GM11168 (cell line): ENCODE data around the gene CRYBB2.
"Not testable (repeated sequence)": the region's sequence is repeated elsewhere in the genome, so short reads cannot be mapped to it uniquely, and the experiment has no call there.

Source experiments
- in situ Hi-C: fragments of 300-500 bp; cut with MboI; formaldehyde crosslinking; loops from one replicate; pipeline ENCODE4 v1.12.0; 2022; ENCODE audit warnings: low sequenced_read_pairs; ENCODE audit not compliant: unreplicated experiment

CRYBB2 gene

GRCh38 chr22:25196326-25196725 is 23.1 kb upstream of the CRYBB2 start:
- in situ Hi-C loops = no loop called here

DNA sequence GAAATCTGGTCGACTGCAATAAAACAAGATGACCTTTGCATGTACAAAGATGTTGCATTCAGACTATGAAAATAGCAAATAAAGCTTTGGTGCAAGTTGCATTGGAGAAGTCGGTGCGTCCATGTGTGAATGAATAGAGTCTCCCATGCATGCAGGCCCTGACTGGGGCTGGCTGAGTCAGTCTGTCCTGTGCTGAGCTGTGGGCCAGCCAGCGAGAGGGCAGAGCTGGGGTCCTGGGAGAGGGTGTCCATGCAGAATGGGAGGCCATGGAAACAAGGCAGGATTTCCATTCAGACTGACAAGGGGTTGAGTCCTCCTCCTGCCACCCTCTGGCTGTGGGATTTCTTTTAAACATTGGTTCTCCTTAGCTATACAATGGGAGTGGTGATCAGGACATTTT is 22.1 kb upstream of the CRYBB2 start:
- in situ Hi-C loops = no loop called here

DNA sequence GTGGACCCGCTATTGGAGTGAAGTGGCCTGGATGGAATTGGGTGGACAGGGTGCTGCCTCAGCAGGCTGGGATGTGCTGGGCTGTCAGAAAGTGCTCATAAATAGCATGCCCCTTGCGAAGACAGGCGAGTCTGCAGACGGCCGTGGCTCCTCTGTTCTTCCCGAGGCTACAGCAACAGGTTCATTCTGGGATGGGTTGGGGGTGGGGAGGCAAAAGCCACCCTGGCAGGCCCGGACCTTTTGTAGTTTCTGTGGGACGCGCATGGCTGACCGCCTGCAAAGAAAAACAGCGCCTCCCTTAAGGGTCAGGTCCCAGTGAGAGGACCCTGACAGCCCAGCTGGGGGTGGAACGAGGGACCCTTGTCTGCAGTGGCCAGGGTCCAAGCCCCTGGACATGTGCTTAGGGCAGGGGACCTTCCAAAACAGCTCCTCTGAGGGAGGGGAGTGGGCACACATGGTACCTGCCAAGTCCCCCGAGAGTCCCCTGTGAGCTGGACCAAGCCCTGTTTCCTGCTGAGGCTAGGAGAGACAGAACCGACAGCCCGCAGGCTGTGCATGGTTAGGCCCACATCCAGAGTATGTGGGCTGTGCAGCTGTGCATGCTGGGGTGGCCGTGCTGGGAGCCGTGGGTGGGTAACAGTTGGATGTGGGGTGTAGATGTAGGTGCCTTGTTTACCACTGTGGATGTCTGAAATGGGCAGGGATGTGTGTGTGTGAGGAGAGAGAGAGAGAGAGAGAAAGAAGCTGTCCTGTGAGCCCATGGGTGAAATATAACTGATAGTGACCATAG is 19.5 kb upstream of the CRYBB2 start, which contains the start of gene CRYBB3:
Gene CRYBB3 (plus strand): TSS at position 128 of the 790 bp plus-strand sequence. CDS start 1,539 bp downstream, outside the sequence.
- in situ Hi-C loops = no loop called here

- in situ Hi-C loops = no loop called here
These were observed 18.5 kb upstream of the CRYBB2 start for GRCh38 chr22:25200967-25201366.

DNA sequence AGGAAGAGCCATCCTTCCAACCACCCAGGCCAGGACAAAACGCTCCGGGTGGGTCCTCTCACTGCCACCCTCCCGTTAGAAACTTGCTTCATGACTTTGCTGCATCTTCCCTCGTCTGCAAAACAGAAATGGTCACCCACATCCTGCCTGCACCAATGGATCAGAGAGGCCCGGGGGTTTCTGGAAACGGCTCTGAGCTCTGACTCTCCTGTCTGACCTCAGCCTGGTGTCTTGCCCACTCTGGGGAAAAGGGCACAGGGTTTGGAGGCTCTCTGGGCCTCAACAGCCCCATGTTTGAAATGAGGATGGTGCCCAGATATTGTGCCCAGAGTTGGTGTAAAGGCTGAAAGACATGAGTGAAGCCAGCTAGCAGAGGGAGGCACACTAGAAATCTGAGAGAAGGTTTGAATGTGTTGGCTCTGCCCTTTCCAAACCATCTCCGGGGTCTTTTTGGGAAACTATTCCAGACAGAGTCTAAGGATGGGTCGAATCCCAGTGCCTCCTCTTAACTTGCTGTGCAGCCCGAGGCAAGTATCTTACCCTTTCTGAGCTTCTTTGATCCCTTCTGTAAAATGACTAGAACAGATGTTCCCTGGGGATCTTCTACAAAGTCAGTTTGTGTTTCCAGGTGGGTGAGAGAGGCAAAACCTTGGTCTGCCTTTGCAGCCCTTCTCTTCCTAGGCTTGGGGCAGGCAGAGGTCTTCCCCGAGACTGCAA is 17.7 kb upstream of the CRYBB2 start:
- in situ Hi-C loops = no loop called here

DNA sequence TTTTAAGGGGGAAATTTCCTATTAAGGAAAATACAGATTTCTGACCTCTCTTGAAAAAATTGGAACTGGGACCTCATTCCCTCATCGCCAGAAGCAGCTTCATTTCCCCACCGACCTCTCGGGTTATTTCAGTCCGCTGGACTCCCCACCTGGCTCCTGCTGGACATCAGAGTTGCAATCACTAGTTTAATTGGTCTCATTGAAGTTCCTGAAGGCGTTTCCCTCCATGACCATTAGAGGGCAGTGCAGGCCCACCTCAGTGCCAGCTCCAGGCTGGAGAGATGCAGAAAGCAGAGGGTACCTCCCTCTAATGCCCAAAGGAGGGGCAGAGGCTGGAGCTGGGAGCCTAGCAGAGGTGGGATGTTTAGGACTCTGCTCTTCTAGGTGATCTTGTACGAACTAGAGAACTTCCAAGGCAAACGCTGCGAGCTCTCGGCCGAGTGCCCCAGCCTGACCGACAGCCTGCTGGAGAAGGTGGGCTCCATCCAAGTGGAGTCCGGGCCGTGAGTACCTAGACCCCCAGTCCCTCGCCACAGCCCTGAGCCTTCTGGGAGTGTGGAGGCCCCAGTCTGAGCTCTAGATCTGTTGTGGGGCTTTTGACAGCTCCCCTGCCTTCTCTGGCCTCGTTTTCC is 17.0 kb upstream of the CRYBB2 start:
- in situ Hi-C loops = no loop called here

DNA sequence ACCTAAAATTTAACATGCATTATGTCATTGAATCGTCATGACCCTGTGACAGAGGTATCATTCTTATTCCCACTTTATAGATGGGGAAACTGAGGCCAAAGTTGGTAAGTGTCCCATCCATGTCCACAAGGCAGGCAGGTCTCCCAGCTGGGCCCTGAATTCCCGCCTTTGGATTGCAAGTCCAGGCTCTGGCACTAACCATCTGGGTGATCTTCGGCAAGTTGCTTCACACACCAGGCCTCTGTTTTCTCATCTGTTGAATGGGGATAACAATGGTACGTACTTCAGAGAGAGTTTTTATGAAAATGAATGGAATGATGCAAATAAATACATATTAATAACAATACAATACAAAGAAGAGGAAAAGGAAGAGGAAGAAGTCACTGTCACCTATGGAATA is 16.4 kb upstream of the CRYBB2 start:
- in situ Hi-C loops = no loop called here

- in situ Hi-C loops = not testable (repeated sequence)
These were observed 14.9 kb upstream of the CRYBB2 start for GRCh38 chr22:25204547-25204946.

- in situ Hi-C loops = no loop called here
These were observed 13.6 kb upstream of the CRYBB2 start for GRCh38 chr22:25205847-25206246.

DNA sequence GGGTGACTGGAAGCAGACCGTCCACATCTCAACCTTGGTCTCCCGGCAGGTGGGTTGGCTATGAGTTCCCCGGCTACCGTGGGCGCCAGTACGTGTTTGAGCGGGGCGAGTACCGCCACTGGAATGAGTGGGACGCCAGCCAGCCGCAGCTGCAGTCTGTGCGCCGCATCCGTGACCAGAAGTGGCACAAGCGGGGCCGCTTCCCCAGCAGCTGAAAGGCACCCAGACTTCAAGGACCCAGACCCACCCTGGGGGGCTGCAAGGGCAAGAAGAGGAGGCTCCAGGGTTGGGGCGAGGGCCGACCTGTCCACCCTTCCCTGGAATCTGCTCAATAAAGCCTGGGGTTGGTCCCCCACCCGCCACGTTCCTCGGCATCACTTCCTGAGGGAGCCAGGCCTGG is 12.4 kb upstream of the CRYBB2 start:
- in situ Hi-C loops = no loop called here

- in situ Hi-C loops = no loop called here
These were observed 11.8 kb upstream of the CRYBB2 start for GRCh38 chr22:25207553-25208157.

GRCh38 chr22:25208328-25208727 is 11.1 kb upstream of the CRYBB2 start:
- in situ Hi-C loops = no loop called here

- in situ Hi-C loops = no loop called here
These were observed 10.5 kb upstream of the CRYBB2 start for GRCh38 chr22:25208743-25209505.

DNA sequence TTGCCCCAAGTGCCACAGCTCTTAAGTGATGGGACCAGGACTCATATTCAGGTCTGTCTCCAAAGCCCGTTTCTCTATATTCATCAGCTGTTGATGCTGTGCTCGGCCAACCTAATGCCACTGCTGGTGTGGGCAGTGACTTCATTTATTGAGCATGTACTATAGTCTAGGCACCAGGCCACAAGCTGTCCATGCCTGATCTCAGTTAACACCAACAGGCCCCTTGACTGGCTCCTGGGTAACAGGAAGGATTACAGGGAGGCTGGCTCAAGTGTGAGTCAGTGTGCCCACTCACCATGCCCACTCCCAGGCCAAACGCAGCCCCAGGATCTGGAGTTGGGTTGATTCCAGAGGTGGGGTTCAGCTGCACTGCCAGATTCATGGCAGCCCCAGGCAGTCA is 8.6 kb upstream of the CRYBB2 start:
- in situ Hi-C loops = no loop called here

DNA sequence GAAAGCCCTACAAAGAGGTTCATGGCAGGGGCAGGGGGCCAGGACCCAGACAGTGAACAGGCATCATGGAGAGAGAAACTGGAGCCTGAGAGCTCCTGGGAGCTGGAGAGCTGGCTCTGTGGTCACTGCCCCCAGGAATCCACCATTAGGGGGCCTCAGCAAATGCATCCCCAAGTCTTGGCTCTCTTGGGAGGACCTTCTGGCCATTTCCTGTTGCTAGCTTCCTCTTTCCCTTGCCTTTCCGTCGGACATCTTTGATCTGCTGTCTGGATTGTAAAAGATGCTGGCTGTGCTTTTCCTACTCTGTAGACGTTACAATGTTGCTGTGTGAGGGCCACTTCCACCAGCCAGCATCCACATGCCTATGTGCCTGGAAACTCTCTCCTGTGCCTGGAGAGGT is 7.1 kb upstream of the CRYBB2 start:
- in situ Hi-C loops = no loop called here

GRCh38 chr22:25213221-25213620 is 6.2 kb upstream of the CRYBB2 start:
- in situ Hi-C loops = no loop called here

DNA sequence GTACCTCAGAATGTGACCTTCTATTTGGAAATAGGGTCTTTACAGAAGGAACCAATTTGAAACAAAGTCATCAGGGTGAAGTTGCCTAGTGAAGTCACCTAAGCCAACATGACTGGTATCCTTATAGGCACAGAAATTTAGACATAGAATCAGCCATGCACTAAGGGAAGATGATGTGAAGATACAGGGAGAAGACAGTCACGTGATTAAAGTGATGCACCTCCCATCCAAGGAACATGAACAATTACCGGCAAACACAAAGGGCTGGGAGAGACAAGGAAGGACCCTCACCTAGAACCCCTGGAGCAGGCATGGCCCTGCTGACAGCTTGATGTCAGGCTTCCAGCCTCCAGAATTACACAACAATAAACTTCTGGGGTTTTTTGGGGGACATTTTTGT is 3.2 kb upstream of the CRYBB2 start:
- in situ Hi-C loops = no loop called here

DNA sequence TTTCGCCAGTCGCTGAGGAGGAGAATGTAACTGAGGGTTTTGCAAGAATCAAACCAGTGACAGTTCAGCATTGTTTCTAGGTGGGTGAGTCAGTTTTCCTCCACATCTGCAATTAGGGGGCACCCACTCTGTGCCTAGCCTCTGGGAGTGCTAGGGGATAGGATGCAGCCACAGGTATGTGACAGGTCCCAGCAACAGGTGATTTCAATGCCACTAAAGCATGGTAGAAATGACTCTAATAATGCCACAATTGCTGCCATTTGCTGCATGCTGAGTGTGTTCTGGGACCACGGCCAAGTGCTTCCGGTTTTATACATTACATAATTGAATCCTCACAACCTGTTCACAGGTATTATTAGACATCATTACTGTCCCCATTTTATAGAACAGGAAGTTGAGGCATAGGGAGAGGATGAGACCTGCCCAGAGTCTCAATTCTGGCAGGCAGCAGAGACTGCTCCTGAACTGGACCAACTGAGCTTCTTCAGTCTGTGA is 556 bp downstream of the CRYBB2 start:
- in situ Hi-C loops = no loop called here

- in situ Hi-C loops = no loop called here
These were observed 2.4 kb downstream of the CRYBB2 start for GRCh38 chr22:25221790-25222189.

DNA sequence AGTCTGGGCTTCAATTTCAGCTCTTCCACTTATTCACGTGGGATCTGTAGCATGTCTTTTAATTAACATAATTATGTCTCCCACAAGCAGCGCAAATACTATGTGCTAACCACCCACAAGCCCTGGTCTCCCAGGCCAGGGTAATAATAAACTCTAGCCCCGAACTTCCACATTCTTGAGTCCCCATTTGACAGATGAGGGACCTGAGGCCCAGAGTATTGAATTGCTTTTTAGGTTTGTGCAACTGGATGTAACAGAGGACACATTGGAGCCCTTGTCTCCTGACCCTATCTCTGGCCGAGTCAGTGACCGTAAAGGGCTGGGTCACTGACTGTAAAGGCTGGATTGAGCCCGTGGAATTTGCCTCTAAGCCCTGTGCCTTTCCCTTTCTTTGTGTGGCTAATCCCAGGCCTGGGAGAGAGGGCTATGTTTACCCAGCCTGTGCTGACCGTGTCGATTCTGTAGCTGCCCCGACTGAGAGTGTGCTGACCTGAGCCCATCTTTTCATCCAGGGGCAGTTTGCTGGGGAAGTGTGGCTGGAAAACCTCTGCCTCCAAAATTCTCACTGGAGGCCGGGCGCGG is 3.9 kb downstream of the CRYBB2 start:
- in situ Hi-C loops = no loop called here
